HepG2 (cell line): ENCODE data around the gene PDSS2. TPM values are rescaled to one million over a fixed set of nuclear protein-coding genes. Genes with fewer than 3 reads are reported as not detected.
A peak's percentile ranks its signal among the peaks of the same experiment; 100 is the strongest.

Source experiments
- CCDC6 ChIP-seq: sonication (generic); formaldehyde crosslinking; IDR thresholded peaks from 2 replicates; pipeline ENCODE4 v1.8.1; 2022; ENCODE audit warnings: mild to moderate bottlenecking, missing genetic modification reagents, moderate library complexity
- HHEX ChIP-seq: IDR thresholded peaks from 2 replicates; pipeline ENCODE4 v1.6.1; 2016; ENCODE audit warnings: control low read depth
- JUNB ChIP-seq: sonication (generic); formaldehyde crosslinking; IDR thresholded peaks from 2 replicates; pipeline ENCODE4 v1.8.0; 2022; ENCODE audit warnings: missing genetic modification reagents, mild to moderate bottlenecking, borderline replicate concordance
- KMT2A ChIP-seq: sonication (generic); formaldehyde crosslinking; IDR thresholded peaks from 2 replicates; pipeline ENCODE4 v1.4.0; 2020; ENCODE audit warnings: missing genetic modification reagents
- MBNL3 ChIP-seq: fragments of 250-450 bp; sonication (Bioruptor Pico); conservative IDR thresholded peaks from 2 replicates; pipeline ENCODE4 v1.8.0; 2022; ENCODE audit warnings: mild to moderate bottlenecking, inconsistent platforms
- NONO ChIP-seq, 2 experiments: fragments of 450-650 bp in 1 of 2; sonication (generic) in 1 of 2; formaldehyde crosslinking in 1 of 2; IDR thresholded peaks in 1 of 2; conservative IDR thresholded peaks in 1 of 2; 2 replicates each; pipeline versions ENCODE4 v1.6.1 to v1.8.0; 2017 to 2022; ENCODE audit warnings: mild to moderate bottlenecking in 1 of 2, missing genetic modification reagents in 1 of 2, moderate library complexity in 1 of 2
- NPAS2 ChIP-seq: sonication (generic); formaldehyde crosslinking; IDR thresholded peaks from 2 replicates; pipeline ENCODE4 v1.8.0; 2022; ENCODE audit warnings: mild to moderate bottlenecking, missing genetic modification reagents, borderline replicate concordance
- PCBP1 ChIP-seq: fragments of 200-400 bp; formaldehyde crosslinking; IDR thresholded peaks from 2 replicates; pipeline ENCODE4 v1.6.1; 2017; ENCODE audit warnings: mild to moderate bottlenecking, low read depth, low read length, borderline replicate concordance
- RXRB ChIP-seq: IDR thresholded peaks from 2 replicates; pipeline ENCODE4 v1.6.1; 2016; ENCODE audit warnings: borderline replicate concordance, missing genetic modification reagents, missing compliant biosample characterization
- SRSF4 ChIP-seq: fragments of 200-400 bp; formaldehyde crosslinking; IDR thresholded peaks from one replicate; pipeline ENCODE4 v1.6.1; 2018; ENCODE audit warnings: mild to moderate bottlenecking, low read depth, low read length, moderate library complexity; ENCODE audit not compliant: poor library complexity, severe bottlenecking
- TCF7 ChIP-seq: sonication (generic); IDR thresholded peaks from 2 replicates; pipeline ENCODE4 v1.6.1; 2016; ENCODE audit warnings: antibody characterized with exemption, low read depth
- ZBTB42 ChIP-seq: sonication (generic); formaldehyde crosslinking; IDR thresholded peaks from 2 replicates; pipeline ENCODE4 v1.5.0; 2020; ENCODE audit warnings: mild to moderate bottlenecking, missing genetic modification reagents
- ZNF331 ChIP-seq: sonication (generic); formaldehyde crosslinking; IDR thresholded peaks from 2 replicates; pipeline ENCODE4 v1.4.0; 2020; ENCODE audit warnings: missing genetic modification reagents
- ZNF446 ChIP-seq: sonication (generic); formaldehyde crosslinking; IDR thresholded peaks from 2 replicates; pipeline ENCODE4 v1.5.0; 2020; ENCODE audit warnings: mild to moderate bottlenecking, missing genetic modification reagents
- ZNF629 ChIP-seq: sonication (generic); formaldehyde crosslinking; conservative IDR thresholded peaks from 2 replicates; pipeline ENCODE4 v1.5.0; 2020; ENCODE audit warnings: missing genetic modification reagents
- ZNF646 ChIP-seq: sonication (generic); formaldehyde crosslinking; IDR thresholded peaks from 2 replicates; pipeline ENCODE4 v1.9.0; 2021; ENCODE audit warnings: mild to moderate bottlenecking, missing genetic modification reagents
- ZNF652 ChIP-seq: IDR thresholded peaks from 2 replicates; pipeline ENCODE4 v1.6.1; 2016; ENCODE audit warnings: low read depth, borderline replicate concordance
- polyA plus RNA-seq, 8 experiments: library from polyadenylated mRNA; depleted of rRNA in 3 of 8; stranded (reverse) in 7 of 8; unstranded in 1 of 8; fragments of >200 nt; fragmentation: Illumina TruSeq in 4 of 8; extraction: Trizol in 4 of 8; gene quantifications; 2 replicates each; pipeline versions ENCODE4 v1.2.1 to v1.2.3, GENCODE V29; 2011 to 2016; ENCODE audit warnings: low read depth in 4 of 8, missing spikeins in 1 of 8, mixed read lengths in 1 of 8; ENCODE audit not compliant: insufficient read depth in 1 of 8
- total RNA-seq, 5 experiments: library from RNA; depleted of rRNA; stranded (reverse); fragments of >200 nt; fragmentation: Illumina TruSeq; extraction: Trizol; gene quantifications; 2 replicates each; pipeline ENCODE4 v1.2.3, GENCODE V29; 2016; ENCODE audit warnings: low read depth in 1 of 5
- TF ChIP-seq, protein P1 (sequence below): sonication (generic); formaldehyde crosslinking; IDR thresholded peaks from 2 replicates; pipeline ENCODE4 v1.8.1; 2022; ENCODE audit warnings: low read depth, mild to moderate bottlenecking, missing genetic modification reagents
- TF ChIP-seq, protein P2 (sequence below): IDR thresholded peaks from 2 replicates; pipeline ENCODE4 v1.6.1; 2016; ENCODE audit warnings: mild to moderate bottlenecking

The PDSS2 gene
- total and polyA plus RNA-seq, 2 of the 13 experiments (the other 11 are each of a cell fraction or from before 2014, with no cell fraction given), result 16.2 to 17.0 TPM

- TF ChIP-seq, protein P1, sequence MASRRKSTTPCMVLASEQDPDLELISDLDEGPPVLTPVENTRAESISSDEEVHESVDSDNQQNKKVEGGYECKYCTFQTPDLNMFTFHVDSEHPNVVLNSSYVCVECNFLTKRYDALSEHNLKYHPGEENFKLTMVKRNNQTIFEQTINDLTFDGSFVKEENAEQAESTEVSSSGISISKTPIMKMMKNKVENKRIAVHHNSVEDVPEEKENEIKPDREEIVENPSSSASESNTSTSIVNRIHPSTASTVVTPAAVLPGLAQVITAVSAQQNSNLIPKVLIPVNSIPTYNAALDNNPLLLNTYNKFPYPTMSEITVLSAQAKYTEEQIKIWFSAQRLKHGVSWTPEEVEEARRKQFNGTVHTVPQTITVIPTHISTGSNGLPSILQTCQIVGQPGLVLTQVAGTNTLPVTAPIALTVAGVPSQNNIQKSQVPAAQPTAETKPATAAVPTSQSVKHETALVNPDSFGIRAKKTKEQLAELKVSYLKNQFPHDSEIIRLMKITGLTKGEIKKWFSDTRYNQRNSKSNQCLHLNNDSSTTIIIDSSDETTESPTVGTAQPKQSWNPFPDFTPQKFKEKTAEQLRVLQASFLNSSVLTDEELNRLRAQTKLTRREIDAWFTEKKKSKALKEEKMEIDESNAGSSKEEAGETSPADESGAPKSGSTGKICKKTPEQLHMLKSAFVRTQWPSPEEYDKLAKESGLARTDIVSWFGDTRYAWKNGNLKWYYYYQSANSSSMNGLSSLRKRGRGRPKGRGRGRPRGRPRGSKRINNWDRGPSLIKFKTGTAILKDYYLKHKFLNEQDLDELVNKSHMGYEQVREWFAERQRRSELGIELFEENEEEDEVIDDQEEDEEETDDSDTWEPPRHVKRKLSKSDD (CRISPR knock-in tag), result no peak
- no peak for TF ChIP-seq ZNF446 (CRISPR knock-in tag)
- TF ChIP-seq SRSF4, result no peak
- TF ChIP-seq ZNF629 (CRISPR knock-in tag), result no peak
- TF ChIP-seq TCF7, result peak; percentile 14; the same call in 1 of the 2 replicates
- no peak for TF ChIP-seq ZNF646 (CRISPR knock-in tag)
- no peak for TF ChIP-seq HHEX (CRISPR knock-in tag)
- TF ChIP-seq CCDC6, result no peak
- TF ChIP-seq MBNL3 (CRISPR knock-in tag), result no peak
- 0 out of 2 replicates have a peak, but pooled peaks have one; percentile 50 for TF ChIP-seq KMT2A (CRISPR knock-in tag)
- TF ChIP-seq PCBP1, result no peak
- no peak for TF ChIP-seq ZNF652
- TF ChIP-seq ZNF331 (CRISPR knock-in tag), result 0 out of 2 replicates have a peak, but pooled peaks have one; percentile 27
- no peak for TF ChIP-seq NPAS2
- TF ChIP-seq RXRB (CRISPR knock-in tag), result no peak
- TF ChIP-seq, protein P2, sequence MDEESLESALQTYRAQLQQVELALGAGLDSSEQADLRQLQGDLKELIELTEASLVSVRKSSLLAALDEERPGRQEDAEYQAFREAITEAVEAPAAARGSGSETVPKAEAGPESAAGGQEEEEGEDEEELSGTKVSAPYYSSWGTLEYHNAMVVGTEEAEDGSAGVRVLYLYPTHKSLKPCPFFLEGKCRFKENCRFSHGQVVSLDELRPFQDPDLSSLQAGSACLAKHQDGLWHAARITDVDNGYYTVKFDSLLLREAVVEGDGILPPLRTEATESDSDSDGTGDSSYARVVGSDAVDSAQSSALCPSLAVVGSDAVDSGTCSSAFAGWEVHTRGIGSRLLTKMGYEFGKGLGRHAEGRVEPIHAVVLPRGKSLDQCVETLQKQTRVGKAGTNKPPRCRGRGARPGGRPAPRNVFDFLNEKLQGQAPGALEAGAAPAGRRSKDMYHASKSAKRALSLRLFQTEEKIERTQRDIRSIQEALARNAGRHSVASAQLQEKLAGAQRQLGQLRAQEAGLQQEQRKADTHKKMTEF (CRISPR knock-in tag), result no peak
- no peak for TF ChIP-seq ZBTB42
- TF ChIP-seq NONO (IDR thresholded peaks at IDR 0.05), result no peak
- peak; percentile 49; the same call in 1 of the 2 replicates for TF ChIP-seq NONO (CRISPR knock-in tag; conservative IDR thresholded peaks at IDR 0.05)
- TF ChIP-seq JUNB (CRISPR knock-in tag), result no peak
These were observed 97.4 kb downstream of the PDSS2 start (continued) for GRCh38 chr6:107361753-107362604.
